GM23248 (cell line): Measurements from ENCODE around the gene UBE2G1.

ENCODE experiments used
- EZH2 ChIP-seq: fragments of 200-600 bp; sonication (generic); IDR thresholded peaks from 2 replicates; pipeline ENCODE4 v1.6.1; 2018; ENCODE audit warnings: antibody characterized with exemption, mild to moderate bottlenecking; ENCODE audit not compliant: insufficient read depth, poor library complexity, severe bottlenecking
- EZH2phosphoT487 ChIP-seq: fragments of 200-600 bp; sonication (generic); IDR thresholded peaks from 2 replicates; pipeline ENCODE4 v1.6.1; 2018; ENCODE audit warnings: antibody characterized with exemption, moderate library complexity, mild to moderate bottlenecking, low read depth; ENCODE audit not compliant: insufficient read depth

GRCh38 chr17:4387137-4387536 is 20.7 kb upstream of the UBE2G1 start:
- TF ChIP-seq EZH2phosphoT487: no peak
- TF ChIP-seq EZH2: no peak
